Thoracic aorta (tissue), 2 donors: ENCODE measurements around the gene SMPX. TPM values are rescaled to one million over a fixed set of nuclear protein-coding genes. Genes with fewer than 3 reads are reported as not detected.

Experiments
- ATAC-seq: fragments of 150-250 bp; one replicate; pipeline ENCODE4 v1.8.0; 2017; ENCODE audit warnings: low read depth; ENCODE audit not compliant: insufficient number of reproducible peaks, low FRiP score
- DNase-seq: peaks from one replicate; pipeline ENCODE4 v3.0.0-alpha.2; 2020; ENCODE audit warnings: low spot score
- H3K27ac ChIP-seq, 2 donors: fragments of 200-600 bp; sonication (generic); 1 replicate in 1 of 2; 2 replicates in 1 of 2; pipeline ENCODE4 v1.5.1; 2016; ENCODE audit warnings: mild to moderate bottlenecking in 2 of 2, moderate library complexity in 2 of 2
- H3K27me3 ChIP-seq: fragments of 200-600 bp; sonication (generic); replicated peaks from 2 replicates; pipeline ENCODE4 v1.6.0; 2016; ENCODE audit warnings: mild to moderate bottlenecking; ENCODE audit not compliant: insufficient read depth
- H3K36me3 ChIP-seq: fragments of 200-600 bp; sonication (generic); one replicate; pipeline ENCODE4 v1.5.1; 2016
- H3K4me1 ChIP-seq, 2 donors: fragments of 200-600 bp; sonication (generic); 1 replicate in 1 of 2; 2 replicates in 1 of 2; pipeline versions ENCODE4 v1.5.1 to v1.6.0; 2016; ENCODE audit warnings: low read depth in 2 of 2, mild to moderate bottlenecking in 1 of 2; ENCODE audit not compliant: control insufficient read depth in 1 of 2
- H3K4me3 ChIP-seq: fragments of 200-600 bp; sonication (generic); 2 replicates; pipeline ENCODE4 v1.5.1; 2016; ENCODE audit warnings: mild to moderate bottlenecking
- H3K9me3 ChIP-seq: fragments of 200-600 bp; sonication (generic); 2 replicates; pipeline ENCODE4 v1.5.1; 2016
- CTCF ChIP-seq: fragments of 200-600 bp; sonication (generic); IDR thresholded peaks from one replicate; pipeline ENCODE4 v1.5.1; 2019; ENCODE audit warnings: antibody characterized with exemption
- total RNA-seq, 2 donors: library from RNA; depleted of rRNA; stranded (reverse); fragments of >200 nt; gene quantifications; one replicate each; pipeline versions ENCODE4 v1.1.0 to v1.2.3, GENCODE V29; 2016

SMPX gene
- total RNA-seq, 2 donors from 2014 or later = 10.4 TPM; not detected in 1

GRCh38 chrX:21657318-21658151 lies 100.4 kb downstream of the SMPX start:
- no peaks in the 10 kb centered on the region for H3K9me3 ChIP-seq
- no peaks in the 10 kb centered on the region for H3K4me1 ChIP-seq
- no peaks in the 10 kb centered on the region for H3K36me3 ChIP-seq
- no peaks in the 10 kb centered on the region for H3K27me3 ChIP-seq
- no peak for TF ChIP-seq CTCF
- ATAC-seq = no peak
- no peak overlapping the region for H3K27ac ChIP-seq
- no peak for DNase-seq
- H3K4me3 ChIP-seq = peak overlapping the region; percentile 53

- Histone ChIP-seq H3K27me3 (no peaks in the 10 kb centered on the region), H3K9me3 (no peaks in the 10 kb centered on the region), H3K4me1 (no peaks in the 10 kb centered on the region), H3K4me3 (peak overlapping the region; percentile 36), H3K27ac (no peak overlapping the region), H3K36me3 (no peaks in the 10 kb centered on the region)
- no peak for ATAC-seq
- no peak for DNase-seq
- no peak for TF ChIP-seq CTCF
These were observed 101.2 kb downstream of the SMPX start for GRCh38 chrX:21656587-21657317.

Other genes starting within 250 kb of the SMPX start
- not detected for gene KLHL34, start 99.8 kb downstream of the SMPX start, total RNA-seq
- gene MBTPS2, start 81.5 kb upstream of the SMPX start, total RNA-seq = 10 to 100 TPM; 11.2 to 16.9 TPM
- 1 to 10 TPM; 1.5 to 4.2 TPM for gene YY2, start 97.9 kb upstream of the SMPX start, total RNA-seq
- gene SMS, start 182.6 kb upstream of the SMPX start, total RNA-seq = 10 to 100 TPM; 37.8 to 61.6 TPM